Body of pancreas (tissue), 4 donors: ENCODE results near the gene KRTAP2-2. TPM values are rescaled to one million over a fixed set of nuclear protein-coding genes. Genes with fewer than 3 reads are reported as not detected.

ENCODE experiments used
- ATAC-seq: fragments of 150-250 bp; one replicate; pipeline ENCODE4 v1.9.1; 2016
- DNase-seq, 4 donors: peaks; one replicate each; pipeline ENCODE4 v3.0.0-alpha.2; 2019
- H3K27ac ChIP-seq, 4 donors: fragments of 200-600 bp; sonication (generic); 1 replicate in 3 of 4; 2 replicates in 1 of 4; pipeline versions ENCODE4 v1.5.1 to v1.6.1; 2016 to 2019; ENCODE audit warnings: mild to moderate bottlenecking in 1 of 4, mixed read lengths in 1 of 4, moderate library complexity in 1 of 4
- H3K27me3 ChIP-seq, 2 donors: fragments of 200-600 bp; sonication (generic); one replicate each; pipeline ENCODE4 v1.6.0; 2016; ENCODE audit warnings: mild to moderate bottlenecking in 1 of 2
- H3K36me3 ChIP-seq, 2 donors: fragments of 200-600 bp; sonication (generic); replicated peaks in 1 of 2; 2 replicates each; pipeline ENCODE4 v1.5.1; 2016; ENCODE audit warnings: low read depth in 2 of 2; ENCODE audit not compliant: insufficient read depth in 1 of 2
- H3K4me1 ChIP-seq: fragments of 200-600 bp; sonication (generic); one replicate; pipeline ENCODE4 v1.6.0; 2016
- H3K4me3 ChIP-seq, 2 donors: fragments of 200-600 bp; sonication (generic); 1 replicate in 1 of 2; 2 replicates in 1 of 2; pipeline ENCODE4 v1.5.1; 2016 to 2019
- H3K9me3 ChIP-seq, 3 donors: fragments of 200-600 bp; sonication (generic); 1 replicate in 2 of 3; 2 replicates in 1 of 3; pipeline ENCODE4 v1.5.1; 2016
- CTCF ChIP-seq, 7 experiments: fragments of 450-650 bp in 4 of 7; fragments of 200-600 bp in 3 of 7; sonication (generic) in 3 of 7; IDR thresholded peaks; one replicate each; pipeline ENCODE4 v1.5.1; 2016 to 2019; ENCODE audit warnings: antibody characterized with exemption in 7 of 7
- POLR2A ChIP-seq, 3 donors: fragments of 450-650 bp; IDR thresholded peaks; one replicate each; pipeline ENCODE4 v1.6.1; 2016; ENCODE audit warnings: antibody characterized with exemption in 3 of 3, mild to moderate bottlenecking in 2 of 3
- WGBS, 2 donors: methylation state at CpG; one replicate each; pipeline ENCODE4 v1.1.5; 2017; 5-methylcytosine and 5-hydroxymethylcytosine counted together
- intact Hi-C: fragments of 100-400 bp; cut with DNase I; formaldehyde crosslinking; loops from one replicate; pipeline ENCODE4 v1.15.1; 2023
- total RNA-seq, 2 donors: library from RNA; depleted of rRNA; stranded (reverse); fragments of >200 nt; gene quantifications; one replicate each; pipeline ENCODE4 v1.1.0, GENCODE V29; 2016

KRTAP2-2 gene
- total RNA-seq, 2 donors from 2014 or later = not detected

DNA sequence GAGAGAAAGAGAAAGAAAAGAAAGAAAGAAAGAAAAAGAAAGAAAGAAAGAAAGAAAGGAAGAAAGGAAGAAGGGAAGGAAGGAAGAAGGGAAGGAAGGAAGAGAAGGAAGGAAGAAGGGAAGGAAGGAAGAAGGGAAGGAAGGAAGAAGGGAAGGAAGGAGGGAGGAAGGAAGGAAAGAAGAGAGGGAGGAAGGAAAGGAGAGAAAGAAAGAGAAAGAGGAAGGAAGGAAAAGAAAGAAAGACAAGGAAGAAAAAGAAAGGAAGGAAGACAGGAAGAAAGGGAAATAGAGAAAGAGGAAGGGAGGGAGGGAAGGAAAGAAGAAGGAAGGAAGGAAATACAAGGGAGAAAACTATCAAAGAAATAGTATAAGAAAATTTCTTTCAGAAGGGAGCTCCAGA lies 21.8 kb upstream of the KRTAP2-2 start:
- no peaks in the 10 kb centered on the region for H3K27me3 ChIP-seq
- no peak overlapping the region for H3K27ac ChIP-seq
- H3K4me3 ChIP-seq = no peak overlapping the region
- no peaks in the 10 kb centered on the region for H3K9me3 ChIP-seq
- H3K36me3 ChIP-seq = no peaks in the 10 kb centered on the region
- intact Hi-C loops = no loop called here
- ATAC-seq = no peak
- TF ChIP-seq CTCF (IDR thresholded peaks at IDR 0.05) = no peak
- TF ChIP-seq POLR2A (IDR thresholded peaks at IDR 0.05) = no peak
- H3K4me1 ChIP-seq = no peaks in the 10 kb centered on the region
- DNase-seq = no peak

DNA sequence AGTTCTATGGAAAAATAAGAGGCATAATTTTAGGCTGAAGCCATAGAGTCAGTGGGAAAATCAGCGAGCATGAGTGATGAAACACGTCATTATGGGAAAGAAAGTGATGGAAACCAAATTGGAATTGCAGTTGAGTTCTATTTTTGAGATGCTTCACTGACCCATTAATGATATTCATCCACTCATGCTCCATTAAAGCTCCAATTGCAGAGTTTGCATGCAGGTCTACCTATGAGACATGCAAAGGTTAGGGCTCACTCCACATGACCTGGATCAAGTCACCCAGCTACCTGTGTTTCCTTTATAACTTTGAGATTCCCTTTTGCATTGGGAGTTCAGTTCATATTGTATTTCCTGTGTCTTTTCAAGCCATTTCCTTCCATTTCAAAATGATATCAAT lies 18.6 kb upstream of the KRTAP2-2 start:
- intact Hi-C loops = no loop called here
- H3K27ac ChIP-seq = no peak overlapping the region
- H3K4me1 ChIP-seq = no peaks in the 10 kb centered on the region
- no peaks in the 10 kb centered on the region for H3K36me3 ChIP-seq
- H3K9me3 ChIP-seq = no peaks in the 10 kb centered on the region
- no peak for ATAC-seq
- H3K27me3 ChIP-seq = no peaks in the 10 kb centered on the region
- H3K4me3 ChIP-seq = no peak overlapping the region
- TF ChIP-seq POLR2A (IDR thresholded peaks at IDR 0.05) (no peak), CTCF (IDR thresholded peaks at IDR 0.05) (no peak)
- DNase-seq = no peak
- WGBS, 2 donors = 91 to 92% methylated on average over 2 of the region's 2 CpGs

DNA sequence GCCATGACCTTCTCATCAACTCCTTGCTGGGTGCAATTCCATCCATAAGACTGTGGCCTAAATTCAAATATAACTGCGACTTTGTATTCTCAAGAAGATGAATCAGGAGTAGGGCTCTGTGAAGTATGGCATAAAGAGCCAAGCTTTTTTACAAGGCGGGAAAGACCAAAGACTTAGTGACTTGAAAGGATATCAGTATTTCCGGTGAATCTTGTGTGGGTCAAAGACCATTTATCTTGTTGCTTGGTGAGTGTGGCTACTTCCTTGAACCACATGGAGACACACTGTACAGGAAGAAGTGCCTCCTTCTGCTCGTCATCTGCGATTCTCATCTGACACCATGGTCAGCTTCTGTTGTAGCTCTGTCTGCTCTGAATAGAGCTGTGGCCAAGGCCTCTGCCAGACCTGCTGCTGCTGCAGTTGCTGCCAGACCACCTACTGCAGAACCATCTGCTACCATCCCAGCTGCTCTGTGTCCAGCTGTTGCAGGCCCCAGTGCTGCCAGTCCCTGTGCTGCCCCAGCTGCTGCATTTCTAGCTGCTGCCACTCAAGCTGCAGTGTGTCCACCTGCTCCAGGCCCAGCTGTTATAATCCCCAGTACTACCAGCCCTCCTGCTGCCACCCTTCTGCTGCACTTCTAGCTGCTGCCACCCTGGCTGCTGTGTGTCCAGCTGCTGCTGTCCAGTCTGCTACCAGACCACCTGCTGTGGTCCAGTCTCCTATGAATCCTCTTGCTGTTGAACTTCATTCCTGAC lies 16.8 kb upstream of the KRTAP2-2 start:
- DNase-seq (no peak), ATAC-seq (peak; percentile 24)
- H3K9me3 ChIP-seq = no peaks in the 10 kb centered on the region
- no peaks in the 10 kb centered on the region for H3K27me3 ChIP-seq
- intact Hi-C loops = no loop called here
- no peaks in the 10 kb centered on the region for H3K36me3 ChIP-seq
- no peak overlapping the region for H3K4me3 ChIP-seq
- H3K27ac ChIP-seq = no peak overlapping the region
- H3K4me1 ChIP-seq = no peaks in the 10 kb centered on the region
- 81 to 87% methylated on average over 5 of the region's 5 CpGs for WGBS, 2 donors
- TF ChIP-seq CTCF (IDR thresholded peaks at IDR 0.05) (no peak), POLR2A (IDR thresholded peaks at IDR 0.05) (no peak)

DNA sequence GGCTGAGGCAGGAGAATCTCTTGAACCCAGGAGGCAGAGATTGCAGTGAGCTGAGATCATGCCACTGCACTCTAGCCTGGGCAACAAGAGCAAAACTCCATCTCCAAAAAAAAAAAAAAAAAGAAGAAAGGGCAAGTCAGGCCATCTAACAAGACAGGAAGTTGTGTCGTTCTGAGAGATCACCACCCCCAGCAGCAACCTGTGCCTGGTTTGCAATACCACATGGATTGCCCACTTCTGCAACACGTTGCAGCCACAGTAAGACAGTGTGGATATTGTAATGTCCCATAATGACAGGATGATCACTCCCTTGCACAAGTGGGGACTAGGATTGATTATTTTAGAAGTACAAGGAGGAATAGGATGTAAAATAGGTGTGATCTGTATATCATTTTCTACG lies 14.0 kb upstream of the KRTAP2-2 start:
- ATAC-seq = no peak
- Histone ChIP-seq H3K4me1 (no peaks in the 10 kb centered on the region), H3K27ac (no peak overlapping the region), H3K36me3 (no peaks in the 10 kb centered on the region), H3K9me3 (no peaks in the 10 kb centered on the region), H3K4me3 (no peak overlapping the region), H3K27me3 (no peaks in the 10 kb centered on the region)
- WGBS, 2 donors = 68 to 70% methylated on average over 3 of the region's 3 CpGs
- intact Hi-C loops = no loop called here
- no peak for DNase-seq
- TF ChIP-seq POLR2A (IDR thresholded peaks at IDR 0.05) (no peak), CTCF (IDR thresholded peaks at IDR 0.05) (no peak)

GRCh38 chr17:41067281-41067680 lies 12.3 kb upstream of the KRTAP2-2 start:
- Histone ChIP-seq H3K36me3 (no peaks in the 10 kb centered on the region), H3K9me3 (no peaks in the 10 kb centered on the region), H3K4me1 (no peaks in the 10 kb centered on the region), H3K4me3 (no peak overlapping the region), H3K27ac (no peak overlapping the region), H3K27me3 (no peaks in the 10 kb centered on the region)
- no peak for DNase-seq
- no peak for TF ChIP-seq CTCF (IDR thresholded peaks at IDR 0.05)
- ATAC-seq = no peak
- intact Hi-C loops = no loop called here
